ENCODE results near the gene ITGA5. TPM values are rescaled to one million over a fixed set of nuclear protein-coding genes. Genes with fewer than 3 reads are reported as not detected.

ITGA5 gene
- total RNA-seq, 2 donors from 2014 or later: 80.5 to 144 TPM

DNA sequence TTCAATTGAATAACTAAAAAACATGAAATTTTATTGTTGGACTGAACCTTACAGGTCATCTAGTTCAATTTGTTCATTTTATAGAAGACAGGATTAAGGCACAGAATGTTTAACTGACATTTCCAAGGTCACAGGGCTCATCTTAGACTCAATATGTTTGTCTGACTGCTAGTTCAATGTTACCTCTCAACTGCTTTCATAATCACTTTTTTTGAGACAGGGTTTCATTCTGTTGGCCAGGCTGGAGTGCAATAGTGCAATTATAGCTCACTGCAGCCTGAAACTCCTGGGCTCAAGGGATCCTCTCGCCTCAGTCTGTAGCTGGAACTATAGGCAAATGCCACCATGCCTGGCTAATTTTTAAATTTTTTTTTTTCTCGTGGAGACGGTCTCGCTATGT is 24.4 kb upstream of the ITGA5 start:
- DNase-seq (ENCODE audit: low spot score): no peak
- no peak overlapping the region for H3K27ac ChIP-seq
- H3K36me3 ChIP-seq: no peaks in the 10 kb centered on the region
- H3K27me3 ChIP-seq: no peaks in the 10 kb centered on the region
- peaks cover 0 to 9% of the 10 kb centered on the region in 2 donors for H3K4me1 ChIP-seq
- TF ChIP-seq, protein P1, sequence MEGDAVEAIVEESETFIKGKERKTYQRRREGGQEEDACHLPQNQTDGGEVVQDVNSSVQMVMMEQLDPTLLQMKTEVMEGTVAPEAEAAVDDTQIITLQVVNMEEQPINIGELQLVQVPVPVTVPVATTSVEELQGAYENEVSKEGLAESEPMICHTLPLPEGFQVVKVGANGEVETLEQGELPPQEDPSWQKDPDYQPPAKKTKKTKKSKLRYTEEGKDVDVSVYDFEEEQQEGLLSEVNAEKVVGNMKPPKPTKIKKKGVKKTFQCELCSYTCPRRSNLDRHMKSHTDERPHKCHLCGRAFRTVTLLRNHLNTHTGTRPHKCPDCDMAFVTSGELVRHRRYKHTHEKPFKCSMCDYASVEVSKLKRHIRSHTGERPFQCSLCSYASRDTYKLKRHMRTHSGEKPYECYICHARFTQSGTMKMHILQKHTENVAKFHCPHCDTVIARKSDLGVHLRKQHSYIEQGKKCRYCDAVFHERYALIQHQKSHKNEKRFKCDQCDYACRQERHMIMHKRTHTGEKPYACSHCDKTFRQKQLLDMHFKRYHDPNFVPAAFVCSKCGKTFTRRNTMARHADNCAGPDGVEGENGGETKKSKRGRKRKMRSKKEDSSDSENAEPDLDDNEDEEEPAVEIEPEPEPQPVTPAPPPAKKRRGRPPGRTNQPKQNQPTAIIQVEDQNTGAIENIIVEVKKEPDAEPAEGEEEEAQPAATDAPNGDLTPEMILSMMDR (IDR thresholded peaks at IDR 0.05): no peak
- no peak overlapping the region for H3K4me3 ChIP-seq
- no peaks in the 10 kb centered on the region for H3K9me3 ChIP-seq

DNA sequence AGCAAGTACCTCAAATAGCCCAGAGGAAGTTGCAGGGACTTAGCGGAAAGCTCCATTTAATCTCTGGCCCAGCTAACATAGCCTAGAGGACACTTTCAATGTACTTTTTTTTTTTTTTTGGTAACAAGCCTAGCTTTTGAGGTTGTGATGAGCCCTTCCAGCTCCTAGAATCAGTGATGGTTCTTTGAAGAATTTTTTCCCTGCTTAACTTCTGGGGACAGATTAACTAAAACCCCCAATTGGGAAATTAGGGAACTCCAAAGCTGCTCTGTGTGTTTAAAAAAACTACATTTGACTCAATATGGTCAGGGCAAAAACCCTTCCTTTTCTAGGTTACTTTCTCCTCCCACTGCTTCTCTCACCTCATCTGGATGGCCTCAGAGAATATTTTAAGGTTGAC is 23.9 kb upstream of the ITGA5 start:
- Histone ChIP-seq H3K4me3 (no peak overlapping the region), H3K4me1 (peaks cover 0 to 9% of the 10 kb centered on the region in 2 donors)
- TF ChIP-seq, protein P1 (IDR thresholded peaks at IDR 0.05): no peak

DNA sequence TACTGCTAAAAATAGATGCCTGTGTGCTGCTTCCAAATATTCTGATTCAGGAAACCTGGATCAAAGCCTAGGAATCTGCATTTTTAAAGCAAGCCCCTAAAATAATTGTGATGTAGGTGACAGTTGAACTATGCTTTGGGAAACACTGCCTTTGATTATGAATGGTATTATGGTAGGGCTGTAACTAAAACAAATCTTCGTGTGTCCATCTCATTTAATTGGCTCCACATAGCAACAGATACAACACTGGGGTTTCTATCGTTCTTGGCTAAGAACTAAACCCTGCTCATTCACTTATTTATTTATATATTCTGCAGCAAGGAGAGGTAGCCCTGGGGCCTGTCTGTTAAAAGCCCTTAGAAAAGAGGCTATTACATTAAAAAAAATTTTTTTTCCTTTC is 23.0 kb upstream of the ITGA5 start:
- Histone ChIP-seq H3K4me3 (no peak overlapping the region), H3K36me3 (no peaks in the 10 kb centered on the region), H3K9me3 (no peaks in the 10 kb centered on the region), H3K27ac (no peak overlapping the region), H3K27me3 (no peaks in the 10 kb centered on the region), H3K4me1 (peaks cover 0 to 9% of the 10 kb centered on the region in 2 donors)
- DNase-seq (ENCODE audit: low spot score): no peak
- TF ChIP-seq, protein P1 (IDR thresholded peaks at IDR 0.05): no peak

More for the DNA sequence above, 23.9 kb upstream of the ITGA5 start:
- Histone ChIP-seq H3K36me3 (no peaks in the 10 kb centered on the region), H3K27me3 (no peaks in the 10 kb centered on the region), H3K27ac (no peak overlapping the region), H3K9me3 (no peaks in the 10 kb centered on the region)
- DNase-seq (ENCODE audit: low spot score): no peak

DNA sequence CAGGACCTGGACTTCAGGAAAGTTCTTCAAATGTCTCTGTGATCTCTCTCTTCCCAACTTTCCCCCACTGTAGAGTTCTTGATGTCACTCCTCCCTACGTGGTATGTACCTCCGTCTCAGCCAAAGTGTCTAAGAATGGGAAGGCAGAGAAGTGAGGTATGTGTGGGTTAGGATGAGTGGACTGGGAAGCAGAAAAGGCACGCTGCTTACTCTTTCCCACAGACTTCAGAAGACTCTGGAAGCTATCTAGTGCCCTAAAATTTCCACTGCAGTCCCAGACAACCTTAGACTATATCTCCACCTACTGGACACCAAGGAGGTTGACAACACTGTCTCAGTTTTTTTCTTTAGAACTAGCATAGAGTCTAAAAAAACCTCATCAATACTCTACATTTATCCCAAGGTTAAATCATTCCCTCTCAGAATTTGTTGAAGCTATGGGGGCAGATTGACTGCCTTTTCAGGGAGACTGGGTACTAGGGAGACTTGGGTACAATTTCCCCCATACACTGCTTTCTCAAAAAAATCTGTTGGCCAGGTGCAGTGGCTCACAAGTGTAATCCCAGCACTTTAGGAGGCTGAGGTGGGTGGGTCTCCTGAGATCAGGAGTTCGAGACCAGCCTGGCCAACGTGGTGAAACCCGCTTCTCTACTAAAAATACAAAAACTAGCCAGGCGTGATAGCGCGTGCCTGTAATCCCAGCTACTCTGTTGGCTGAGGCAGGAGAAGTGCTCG is 20.6 kb upstream of the ITGA5 start:
- DNase-seq (ENCODE audit: low spot score): no peak
- H3K36me3 ChIP-seq: no peaks in the 10 kb centered on the region
- no peaks in the 10 kb centered on the region for H3K9me3 ChIP-seq
- TF ChIP-seq, protein P1 (IDR thresholded peaks at IDR 0.05): peak; percentile 82 to 85
- peak overlapping the region; percentile 21 to 61 for H3K27ac ChIP-seq
- peaks cover 0 to 9% of the 10 kb centered on the region in 2 donors for H3K4me1 ChIP-seq
- H3K27me3 ChIP-seq: no peaks in the 10 kb centered on the region
- H3K4me3 ChIP-seq: no peak overlapping the region

DNA sequence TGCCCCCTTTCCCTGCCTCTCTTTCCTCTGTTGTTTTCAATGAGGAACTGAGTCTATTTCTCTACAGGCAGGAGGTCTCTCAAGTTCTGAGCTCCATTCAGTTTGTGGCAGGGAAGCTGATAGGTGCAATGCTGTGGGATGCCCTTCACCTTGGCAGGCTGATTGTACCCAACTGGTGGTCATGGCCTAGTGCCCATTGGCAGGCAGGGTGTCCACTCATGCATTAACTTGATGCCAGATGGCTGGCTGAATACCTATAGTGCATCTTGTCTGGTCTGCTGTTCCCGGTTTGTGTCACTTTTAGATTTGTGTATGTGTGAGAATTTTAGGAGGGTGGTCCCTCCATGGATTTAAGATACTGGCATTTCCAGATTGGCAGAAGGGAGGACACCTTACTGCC is 20.0 kb upstream of the ITGA5 start:
- TF ChIP-seq, protein P1 (IDR thresholded peaks at IDR 0.05): no peak
- Histone ChIP-seq H3K36me3 (no peaks in the 10 kb centered on the region), H3K27me3 (no peaks in the 10 kb centered on the region), H3K9me3 (no peaks in the 10 kb centered on the region), H3K4me1 (peaks cover 0 to 9% of the 10 kb centered on the region in 2 donors), H3K4me3 (no peak overlapping the region), H3K27ac (peak overlapping the region; percentile 21 to 61)
- no peak for DNase-seq (ENCODE audit: low spot score)

DNA sequence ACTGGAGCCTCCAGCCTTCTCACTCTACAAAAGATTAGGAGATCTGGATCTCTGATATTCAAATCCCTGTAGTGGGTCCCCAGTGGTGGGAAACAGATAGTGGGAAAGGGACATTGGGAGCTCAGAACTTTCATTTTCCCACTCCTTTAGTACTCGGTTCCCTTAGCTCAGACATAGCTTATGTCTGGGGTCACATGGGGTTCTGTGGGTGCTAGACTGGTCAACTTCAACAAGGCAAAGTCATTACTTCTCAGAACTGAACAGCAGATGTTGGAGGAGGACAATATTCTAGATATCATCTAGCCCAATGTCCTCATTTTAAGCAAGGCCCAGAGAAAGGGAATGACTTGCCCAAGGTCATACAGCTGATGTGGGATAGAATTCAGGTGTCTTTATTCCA is 19.5 kb upstream of the ITGA5 start:
- H3K27ac ChIP-seq: no peak overlapping the region
- DNase-seq (ENCODE audit: low spot score): no peak
- H3K4me1 ChIP-seq: peaks cover 0 to 9% of the 10 kb centered on the region in 2 donors
- no peaks in the 10 kb centered on the region for H3K9me3 ChIP-seq
- TF ChIP-seq, protein P1 (IDR thresholded peaks at IDR 0.05): no peak
- H3K27me3 ChIP-seq: no peaks in the 10 kb centered on the region
- H3K36me3 ChIP-seq: no peaks in the 10 kb centered on the region
- no peak overlapping the region for H3K4me3 ChIP-seq

Data from right atrium auricular region (tissue), 2 donors.